A549 (cell line): Measurements from ENCODE around the gene DNALI1.

ENCODE experiments used
- CHD2 ChIP-seq: fragments of 150-350 bp; IDR thresholded peaks from 2 replicates; pipeline ENCODE4 v1.6.1; 2014; ENCODE audit warnings: low read length; ENCODE audit not compliant: partially characterized antibody
- CTCF ChIP-seq: fragments of >200 bp; sonication (Bioruptor Twin); formaldehyde crosslinking; IDR thresholded peaks from 3 replicates; pipeline ENCODE4 v1.5.1; 2016
- EHMT2 ChIP-seq: fragments of 200-600 bp; sonication (generic); IDR thresholded peaks from 2 replicates; pipeline ENCODE4 v1.6.1; 2016; ENCODE audit warnings: antibody characterized with exemption, low read depth, mild to moderate bottlenecking, moderate library complexity
- ELK1 ChIP-seq: fragments of 150-350 bp; IDR thresholded peaks from 2 replicates; pipeline ENCODE4 v1.6.1; 2014; ENCODE audit warnings: low read depth, mild to moderate bottlenecking, low read length
- EP300 ChIP-seq, 2 experiments: fragments of >200 bp; sonication (Bioruptor Twin); formaldehyde crosslinking; IDR thresholded peaks; 2 replicates in 1 of 2; 3 replicates in 1 of 2; pipeline ENCODE4 v1.6.1; 2016 to 2017
- HOXB13 ChIP-seq: fragments of 250-450 bp; sonication (Bioruptor Pico); IDR thresholded peaks from 2 replicates; pipeline ENCODE4 v1.5.0; 2020; ENCODE audit warnings: low read depth, mild to moderate bottlenecking, moderate library complexity
- MAZ ChIP-seq: fragments of 150-350 bp; IDR thresholded peaks from 2 replicates; pipeline ENCODE4 v1.6.1; 2014; ENCODE audit warnings: antibody characterized with exemption, low read depth, low read length, borderline replicate concordance
- PHF8 ChIP-seq: fragments of 200-600 bp; sonication (generic); IDR thresholded peaks from 2 replicates; pipeline ENCODE4 v1.6.1; 2016; ENCODE audit warnings: low read depth, mild to moderate bottlenecking, antibody characterized with exemption, moderate library complexity, borderline replicate concordance
- POLR2A ChIP-seq: IDR thresholded peaks from 2 replicates; pipeline ENCODE4 v1.6.1; 2012; ENCODE audit warnings: mild to moderate bottlenecking, low read length
- RAD21 ChIP-seq, 2 experiments: fragments of >200 bp in 1 of 2; sonication (Bioruptor Twin) in 1 of 2; formaldehyde crosslinking in 1 of 2; IDR thresholded peaks in 1 of 2; conservative IDR thresholded peaks in 1 of 2; 2 replicates in 1 of 2; 3 replicates in 1 of 2; pipeline ENCODE4 v1.6.1; 2012 to 2018; ENCODE audit warnings: inconsistent platforms in 1 of 2

DNA sequence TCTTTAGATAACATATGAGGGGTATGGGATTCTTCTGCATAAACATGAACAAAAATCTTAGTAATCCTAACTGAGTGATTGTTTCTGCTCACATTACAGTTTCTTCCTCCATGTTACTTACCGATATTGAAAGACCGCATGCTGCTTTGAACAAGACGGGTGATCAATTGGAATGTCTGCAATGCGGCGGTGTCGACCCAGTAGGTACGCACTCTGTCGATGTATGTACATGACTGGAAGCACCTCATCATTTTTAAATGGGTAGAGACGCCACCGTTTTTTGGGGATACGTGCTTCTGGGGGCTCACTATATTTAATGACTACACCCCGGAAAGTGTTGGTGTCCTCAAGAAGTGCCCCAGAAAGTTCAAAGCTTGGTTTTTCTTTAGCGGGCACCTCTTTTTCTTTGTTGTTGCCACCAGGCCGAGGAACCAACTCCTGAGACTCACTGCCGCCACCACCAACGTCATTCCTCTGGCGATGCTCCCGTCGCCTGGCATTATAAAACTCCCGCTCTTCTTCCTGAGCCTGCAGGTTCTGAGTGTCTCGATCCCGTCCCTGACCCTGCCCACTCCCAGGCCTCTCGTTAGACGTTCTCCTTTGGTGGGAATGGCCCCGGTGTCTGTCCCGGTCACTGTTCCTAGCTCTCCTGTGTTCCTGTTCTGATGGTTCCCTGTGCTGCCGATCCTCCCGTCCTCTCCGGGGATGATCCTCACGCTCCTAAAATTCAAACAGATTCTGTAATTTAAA is 16.5 kb upstream of the DNALI1 start:
- TF ChIP-seq EHMT2 (no peak), CTCF (no peak), EP300 (IDR thresholded peaks at IDR 0.05) (no peak), PHF8 (no peak), CHD2 (no peak), HOXB13 (CRISPR knock-in tag) (no peak), POLR2A (no peak), MAZ (no peak), RAD21 (conservative IDR thresholded peaks at IDR 0.05 in 1 of 2, IDR thresholded peaks at IDR 0.05 in 1 of 2) (no peak), ELK1 (no peak)
